Measurements from ENCODE around the gene HDAC9. TPM values are rescaled to one million over a fixed set of nuclear protein-coding genes. Genes with fewer than 3 reads are reported as not detected.

HDAC9 gene
- total RNA-seq, 1 donor from 2014 or later: 3.6 TPM

DNA sequence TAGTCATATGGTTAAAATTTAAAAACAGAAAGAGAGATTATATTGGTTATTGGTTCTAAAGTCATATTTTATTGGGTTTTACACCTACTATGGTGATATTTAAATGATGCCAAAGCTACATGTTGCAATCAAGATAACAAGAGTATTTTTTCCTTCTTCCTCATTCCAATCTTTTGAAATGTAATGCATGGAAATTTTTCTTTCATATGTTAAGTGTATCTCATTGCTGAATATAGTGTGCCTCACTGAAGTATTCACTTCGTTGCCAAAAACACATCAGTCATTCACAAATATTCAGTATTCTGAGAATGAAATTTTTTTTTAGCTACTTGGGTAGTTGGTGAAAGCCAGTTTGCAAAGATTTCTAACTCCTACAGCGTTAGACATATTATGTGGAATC lies 19.5 kb downstream of the HDAC9 start:
- no peak overlapping the region for H3K4me3 Mint-ChIP-seq (ENCODE audit: low read depth)
- TF ChIP-seq, protein P1, sequence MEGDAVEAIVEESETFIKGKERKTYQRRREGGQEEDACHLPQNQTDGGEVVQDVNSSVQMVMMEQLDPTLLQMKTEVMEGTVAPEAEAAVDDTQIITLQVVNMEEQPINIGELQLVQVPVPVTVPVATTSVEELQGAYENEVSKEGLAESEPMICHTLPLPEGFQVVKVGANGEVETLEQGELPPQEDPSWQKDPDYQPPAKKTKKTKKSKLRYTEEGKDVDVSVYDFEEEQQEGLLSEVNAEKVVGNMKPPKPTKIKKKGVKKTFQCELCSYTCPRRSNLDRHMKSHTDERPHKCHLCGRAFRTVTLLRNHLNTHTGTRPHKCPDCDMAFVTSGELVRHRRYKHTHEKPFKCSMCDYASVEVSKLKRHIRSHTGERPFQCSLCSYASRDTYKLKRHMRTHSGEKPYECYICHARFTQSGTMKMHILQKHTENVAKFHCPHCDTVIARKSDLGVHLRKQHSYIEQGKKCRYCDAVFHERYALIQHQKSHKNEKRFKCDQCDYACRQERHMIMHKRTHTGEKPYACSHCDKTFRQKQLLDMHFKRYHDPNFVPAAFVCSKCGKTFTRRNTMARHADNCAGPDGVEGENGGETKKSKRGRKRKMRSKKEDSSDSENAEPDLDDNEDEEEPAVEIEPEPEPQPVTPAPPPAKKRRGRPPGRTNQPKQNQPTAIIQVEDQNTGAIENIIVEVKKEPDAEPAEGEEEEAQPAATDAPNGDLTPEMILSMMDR (IDR thresholded peaks at IDR 0.05; ENCODE audit: unreplicated experiment): no peak
- no peaks in the 10 kb centered on the region for H3K9me3 Mint-ChIP-seq (ENCODE audit: low read depth)
- no peaks in the 10 kb centered on the region for H3K27me3 Mint-ChIP-seq
- peaks cover 9% of the 10 kb centered on the region for H3K4me1 Mint-ChIP-seq (ENCODE audit: low read depth)
- H3K27ac Mint-ChIP-seq: no peak overlapping the region
- H3K36me3 Mint-ChIP-seq (ENCODE audit: insufficient read depth): no peaks in the 10 kb centered on the region
- no peak for DNase-seq (ENCODE audit: low spot score, unreplicated experiment)

DNA sequence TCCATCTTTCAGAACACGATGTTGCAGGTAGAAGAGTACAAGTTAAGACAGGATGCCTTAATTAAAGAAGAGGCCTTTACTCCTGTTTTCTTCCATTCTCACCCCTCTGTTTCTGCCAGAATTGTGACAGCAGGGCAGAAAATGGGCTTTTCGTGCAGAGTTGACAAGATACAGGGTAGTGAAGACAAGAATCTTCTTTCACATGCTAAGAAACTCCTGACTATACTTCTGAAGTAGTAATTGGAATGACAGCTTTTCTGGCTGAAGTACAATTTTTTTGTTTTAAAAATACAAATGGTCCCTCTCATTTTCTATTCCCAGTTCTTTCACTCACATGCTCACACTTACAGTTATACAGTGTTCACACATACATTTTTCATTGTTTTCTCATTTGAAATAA lies 22.1 kb downstream of the HDAC9 start:
- DNase-seq (ENCODE audit: low spot score, unreplicated experiment): no peak
- H3K4me3 Mint-ChIP-seq (ENCODE audit: low read depth): no peak overlapping the region
- no peaks in the 10 kb centered on the region for H3K36me3 Mint-ChIP-seq (ENCODE audit: insufficient read depth)
- TF ChIP-seq, protein P1 (IDR thresholded peaks at IDR 0.05; ENCODE audit: unreplicated experiment): no peak
- H3K27me3 Mint-ChIP-seq: no peaks in the 10 kb centered on the region
- no peaks in the 10 kb centered on the region for H3K9me3 Mint-ChIP-seq (ENCODE audit: low read depth)
- H3K4me1 Mint-ChIP-seq (ENCODE audit: low read depth): peaks cover 9% of the 10 kb centered on the region
- no peak overlapping the region for H3K27ac Mint-ChIP-seq

DNA sequence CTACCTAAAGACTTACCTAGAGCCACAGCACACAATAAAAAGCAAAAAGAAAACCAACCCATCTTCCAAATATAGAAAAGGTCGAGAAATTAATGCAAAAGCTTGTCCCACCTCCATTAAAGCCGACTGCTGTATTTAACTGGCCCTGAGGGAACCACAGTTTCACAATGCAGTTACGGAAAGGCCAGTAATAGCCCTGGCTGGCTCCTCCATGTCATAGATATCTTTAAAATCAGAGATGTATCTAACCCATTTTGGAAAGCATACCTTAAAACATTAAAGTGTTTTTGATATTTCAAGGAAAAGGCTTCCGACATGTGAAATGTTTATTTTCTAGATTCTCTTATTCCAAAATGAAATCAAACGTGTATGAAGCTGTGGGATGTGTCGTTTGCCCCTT lies 23.0 kb downstream of the HDAC9 start:
- Mint-ChIP-seq H3K27me3 (no peaks in the 10 kb centered on the region), H3K36me3 (ENCODE audit: insufficient read depth) (no peaks in the 10 kb centered on the region), H3K4me3 (ENCODE audit: low read depth) (no peak overlapping the region), H3K27ac (no peak overlapping the region), H3K9me3 (ENCODE audit: low read depth) (no peaks in the 10 kb centered on the region), H3K4me1 (ENCODE audit: low read depth) (peaks cover 9% of the 10 kb centered on the region)
- no peak for DNase-seq (ENCODE audit: low spot score, unreplicated experiment)
- TF ChIP-seq, protein P1 (IDR thresholded peaks at IDR 0.05; ENCODE audit: unreplicated experiment): no peak

DNA sequence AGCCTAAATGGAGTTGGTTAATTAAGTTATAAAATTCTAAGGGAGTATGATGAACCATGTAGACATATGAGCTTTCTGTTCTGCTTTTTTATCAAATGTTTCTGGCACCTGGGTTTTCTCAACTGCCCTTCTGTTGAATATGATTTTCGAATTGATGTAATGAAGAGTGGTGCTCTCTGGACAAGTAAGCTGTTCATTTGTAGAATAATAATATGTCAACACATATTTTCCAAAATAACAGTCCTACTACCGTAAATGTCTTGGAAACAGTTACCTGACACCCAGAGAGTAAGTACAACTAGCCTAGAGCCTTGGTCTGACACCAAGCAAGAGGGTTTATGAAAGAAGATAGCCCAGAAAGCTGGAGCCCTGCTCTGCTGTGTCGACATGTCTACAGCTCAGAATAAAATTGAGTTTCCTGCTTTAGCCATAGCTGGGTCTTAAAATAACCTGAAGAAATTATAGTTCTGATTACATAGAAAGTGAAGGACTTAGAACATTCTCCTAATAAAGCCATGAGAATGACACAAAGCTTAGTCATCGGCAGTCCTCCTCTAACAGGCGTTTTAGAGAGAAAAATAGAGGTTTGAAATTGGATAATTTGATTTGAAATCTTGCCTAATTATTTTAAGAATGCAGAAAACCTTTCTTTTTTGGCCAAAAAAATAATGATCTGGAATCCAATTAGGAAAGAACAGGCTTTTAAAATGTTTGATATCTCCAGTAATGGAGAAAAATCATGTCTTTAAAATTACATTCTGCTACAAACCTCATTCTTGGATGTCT lies 25.1 kb downstream of the HDAC9 start:
- DNase-seq (ENCODE audit: low spot score, unreplicated experiment): no peak
- no peak overlapping the region for H3K4me3 Mint-ChIP-seq (ENCODE audit: low read depth)
- peaks cover 9% of the 10 kb centered on the region for H3K4me1 Mint-ChIP-seq (ENCODE audit: low read depth)
- H3K27ac Mint-ChIP-seq: no peak overlapping the region
- no peaks in the 10 kb centered on the region for H3K9me3 Mint-ChIP-seq (ENCODE audit: low read depth)
- H3K27me3 Mint-ChIP-seq: no peaks in the 10 kb centered on the region
- no peaks in the 10 kb centered on the region for H3K36me3 Mint-ChIP-seq (ENCODE audit: insufficient read depth)
- TF ChIP-seq, protein P1 (IDR thresholded peaks at IDR 0.05; ENCODE audit: unreplicated experiment): no peak

DNA sequence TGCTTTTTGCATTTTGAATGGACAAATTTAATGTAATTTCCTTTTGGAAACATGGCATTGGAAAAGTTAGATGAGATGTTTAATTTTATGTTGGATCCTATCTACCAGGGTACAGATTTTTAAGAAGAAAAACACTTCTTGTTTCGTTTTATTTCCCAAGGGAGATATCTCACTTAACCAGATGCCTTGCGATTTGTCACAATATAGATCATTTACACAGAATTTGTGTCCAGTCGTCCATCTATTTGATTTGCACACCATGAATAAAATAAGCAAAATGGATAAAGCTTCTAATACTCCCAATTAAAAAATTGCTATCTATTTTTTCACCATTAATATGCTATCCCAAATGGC lies 25.7 kb downstream of the HDAC9 start:
- TF ChIP-seq, protein P1 (IDR thresholded peaks at IDR 0.05; ENCODE audit: unreplicated experiment): no peak
- Mint-ChIP-seq H3K36me3 (ENCODE audit: insufficient read depth) (no peaks in the 10 kb centered on the region), H3K4me1 (ENCODE audit: low read depth) (peaks cover 9% of the 10 kb centered on the region), H3K27ac (no peak overlapping the region), H3K27me3 (no peaks in the 10 kb centered on the region), H3K9me3 (ENCODE audit: low read depth) (no peaks in the 10 kb centered on the region), H3K4me3 (ENCODE audit: low read depth) (no peak overlapping the region)
- DNase-seq (ENCODE audit: low spot score, unreplicated experiment): no peak

Measured in progenitor cell of endocrine pancreas (in vitro differentiated cells).